OCI-LY3 (cell line): Measurements from ENCODE around the gene SRPK2.

ENCODE experiments used
- H2AFZ ChIP-seq: fragments of 200-600, 300-600 bp; shearing (Covaris generic); 2 replicates; pipeline ENCODE4 v1.6.0; 2014; ENCODE audit warnings: antibody characterized with exemption, low read depth, low read length
- H3K27ac ChIP-seq: fragments of 200-600, 300-600 bp; sonication (generic); 2 replicates; pipeline ENCODE4 v1.5.1; 2014; ENCODE audit warnings: mild to moderate bottlenecking, low read length, moderate library complexity, mixed read lengths
- H3K27me3 ChIP-seq: fragments of 200-600, 300-600 bp; sonication (generic); 2 replicates; pipeline ENCODE4 v1.6.1; 2014; ENCODE audit warnings: low read depth, low read length, mixed read lengths
- H3K36me3 ChIP-seq: fragments of 200-600, 300-600 bp; sonication (generic); replicated peaks from 2 replicates; pipeline ENCODE3; 2014; ENCODE audit warnings: low read depth, low read length, mixed read lengths
- H3K4me1 ChIP-seq: fragments of 300-600, 200-600 bp; sonication (generic); 2 replicates; pipeline ENCODE4 v1.6.1; 2014; ENCODE audit warnings: low read length, mixed read lengths
- H3K4me2 ChIP-seq: fragments of 200-600, 300-600 bp; sonication (generic); 2 replicates; pipeline ENCODE4 v1.6.1; 2014; ENCODE audit warnings: low read length, mixed read lengths
- H3K4me3 ChIP-seq: fragments of 300-600, 200-600 bp; sonication (generic); 2 replicates; pipeline ENCODE4 v1.5.1; 2014; ENCODE audit warnings: antibody characterized with exemption, mild to moderate bottlenecking, low read length, moderate library complexity
- H3K79me2 ChIP-seq: fragments of 300-600, 200-600 bp; shearing (Covaris generic); 2 replicates; pipeline ENCODE4 v1.6.1; 2014; ENCODE audit warnings: mild to moderate bottlenecking, low read length, mixed read lengths
- H3K9ac ChIP-seq: fragments of 300-600, 200-600 bp; shearing (Covaris generic); 2 replicates; pipeline ENCODE4 v1.6.0; 2014; ENCODE audit warnings: mild to moderate bottlenecking, low read length, moderate library complexity
- H3K9me3 ChIP-seq: fragments of 200-600, 300-600 bp; shearing (Covaris generic); 2 replicates; pipeline ENCODE4 v1.6.1; 2014; ENCODE audit warnings: low read length, mixed read lengths; ENCODE audit not compliant: insufficient read depth
- H4K20me1 ChIP-seq: fragments of 200-600, 300-600 bp; sonication (generic); 2 replicates; pipeline ENCODE4 v1.6.1; 2016; ENCODE audit warnings: low read length, mixed read lengths; ENCODE audit not compliant: insufficient read depth
- EZH2phosphoT487 ChIP-seq: fragments of 200-600 bp; shearing (Covaris generic); IDR thresholded peaks from 2 replicates; pipeline ENCODE4 v1.6.1; 2018; ENCODE audit warnings: antibody characterized with exemption, mixed run types, low read depth
- TF ChIP-seq, protein P1 (sequence below): fragments of 200-600, 300-600 bp; sonication (generic); IDR thresholded peaks from 2 replicates; pipeline ENCODE4 v1.5.1; 2014; ENCODE audit warnings: antibody characterized with exemption, low read length, low read depth

The SRPK2 gene

DNA sequence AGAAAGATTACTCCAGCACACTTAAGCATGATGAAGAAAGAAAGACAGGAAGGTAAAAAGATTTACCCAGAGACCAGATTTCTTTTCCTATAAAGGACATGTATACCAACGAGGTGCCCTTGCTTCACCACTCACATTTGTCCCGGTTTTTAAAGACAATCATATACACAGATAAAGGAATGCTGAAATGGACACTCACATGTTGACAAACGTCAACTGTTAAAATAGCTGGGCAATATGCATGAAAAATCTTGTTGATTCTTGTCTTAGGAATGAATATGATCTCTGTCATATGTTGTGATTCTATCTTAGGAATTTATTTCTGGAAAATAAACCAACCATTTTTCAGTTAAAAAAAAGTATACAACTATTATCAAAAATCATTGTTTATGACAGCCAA is 158.2 kb downstream of the SRPK2 start:
- no peak for TF ChIP-seq EZH2phosphoT487
- TF ChIP-seq, protein P1, sequence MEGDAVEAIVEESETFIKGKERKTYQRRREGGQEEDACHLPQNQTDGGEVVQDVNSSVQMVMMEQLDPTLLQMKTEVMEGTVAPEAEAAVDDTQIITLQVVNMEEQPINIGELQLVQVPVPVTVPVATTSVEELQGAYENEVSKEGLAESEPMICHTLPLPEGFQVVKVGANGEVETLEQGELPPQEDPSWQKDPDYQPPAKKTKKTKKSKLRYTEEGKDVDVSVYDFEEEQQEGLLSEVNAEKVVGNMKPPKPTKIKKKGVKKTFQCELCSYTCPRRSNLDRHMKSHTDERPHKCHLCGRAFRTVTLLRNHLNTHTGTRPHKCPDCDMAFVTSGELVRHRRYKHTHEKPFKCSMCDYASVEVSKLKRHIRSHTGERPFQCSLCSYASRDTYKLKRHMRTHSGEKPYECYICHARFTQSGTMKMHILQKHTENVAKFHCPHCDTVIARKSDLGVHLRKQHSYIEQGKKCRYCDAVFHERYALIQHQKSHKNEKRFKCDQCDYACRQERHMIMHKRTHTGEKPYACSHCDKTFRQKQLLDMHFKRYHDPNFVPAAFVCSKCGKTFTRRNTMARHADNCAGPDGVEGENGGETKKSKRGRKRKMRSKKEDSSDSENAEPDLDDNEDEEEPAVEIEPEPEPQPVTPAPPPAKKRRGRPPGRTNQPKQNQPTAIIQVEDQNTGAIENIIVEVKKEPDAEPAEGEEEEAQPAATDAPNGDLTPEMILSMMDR = no peak
- Histone ChIP-seq H3K9ac (no peak overlapping the region), H3K27ac (no peak overlapping the region), H3K4me2 (no peak overlapping the region), H3K79me2 (0 out of 2 replicates have a peak, but pooled peaks cover 14% of the 10 kb centered on the region), H3K4me1 (peaks cover 6% of the 10 kb centered on the region), H3K4me3 (no peak overlapping the region), H4K20me1 (peaks cover 25% of the 10 kb centered on the region), H3K9me3 (no peaks in the 10 kb centered on the region), H3K27me3 (no peaks in the 10 kb centered on the region), H2AFZ (no peak overlapping the region), H3K36me3 (no peaks in the 10 kb centered on the region)

DNA sequence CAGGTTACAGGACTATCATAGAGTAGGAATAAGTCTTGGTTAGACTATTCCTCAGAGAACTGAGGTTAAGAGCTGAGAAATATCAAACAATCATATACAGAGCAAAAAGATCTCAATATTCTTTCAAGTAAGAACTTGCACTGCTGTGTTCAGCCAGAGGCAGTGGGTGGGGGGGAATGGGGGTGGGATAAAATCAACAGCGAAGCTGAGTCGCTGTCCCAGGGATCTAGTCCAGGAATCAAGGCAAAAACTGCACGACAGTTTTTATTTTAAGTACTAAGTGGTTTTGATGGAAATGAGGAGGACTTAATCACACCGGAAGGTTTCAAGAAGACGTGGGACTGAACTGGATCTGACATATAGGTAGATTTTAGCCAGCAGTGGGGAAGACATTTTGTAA is 159.1 kb downstream of the SRPK2 start:
- no peak overlapping the region for H2AFZ ChIP-seq
- no peak overlapping the region for H3K9ac ChIP-seq
- no peaks in the 10 kb centered on the region for H3K9me3 ChIP-seq
- no peak overlapping the region for H3K27ac ChIP-seq
- no peaks in the 10 kb centered on the region for H3K27me3 ChIP-seq
- TF ChIP-seq EZH2phosphoT487 = no peak
- TF ChIP-seq, protein P1 = no peak
- H3K36me3 ChIP-seq = no peaks in the 10 kb centered on the region
- peaks cover 12% of the 10 kb centered on the region for H3K4me1 ChIP-seq
- peaks cover 15% of the 10 kb centered on the region; the same call in 1 of the 2 replicates for H3K79me2 ChIP-seq
- H3K4me3 ChIP-seq = no peak overlapping the region
- H3K4me2 ChIP-seq = no peak overlapping the region
- H4K20me1 ChIP-seq = peaks cover 19% of the 10 kb centered on the region

DNA sequence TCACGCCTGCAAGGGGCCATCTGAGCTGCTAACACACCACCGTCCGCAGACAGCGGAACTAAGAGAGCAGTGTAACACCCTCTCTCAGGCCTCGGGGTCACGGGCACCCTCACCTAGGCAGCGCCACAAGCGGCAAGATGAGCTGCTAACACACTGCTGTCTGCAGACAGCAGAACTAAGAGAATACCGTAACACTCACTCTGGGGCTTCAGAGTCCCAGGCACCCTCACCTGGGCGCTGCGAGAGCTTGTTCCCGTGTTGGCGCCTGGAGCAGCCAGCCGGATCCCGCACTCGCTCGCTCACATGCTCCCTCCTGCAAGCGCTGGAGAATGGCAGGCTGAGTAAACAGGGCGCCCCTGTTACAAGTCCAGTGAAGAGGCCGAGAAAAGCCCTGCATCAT is 160.2 kb downstream of the SRPK2 start:
- TF ChIP-seq EZH2phosphoT487 = no peak
- TF ChIP-seq, protein P1 = no peak
- Histone ChIP-seq H3K27ac (no peak overlapping the region), H3K9ac (no peak overlapping the region), H3K27me3 (no peaks in the 10 kb centered on the region), H3K79me2 (peaks cover 15% of the 10 kb centered on the region; the same call in 1 of the 2 replicates), H3K4me1 (peaks cover 13% of the 10 kb centered on the region), H3K4me2 (no peak overlapping the region), H4K20me1 (peaks cover 14% of the 10 kb centered on the region; the same call in 1 of the 2 replicates), H3K4me3 (no peak overlapping the region), H3K9me3 (no peaks in the 10 kb centered on the region), H2AFZ (no peak overlapping the region), H3K36me3 (no peaks in the 10 kb centered on the region)

DNA sequence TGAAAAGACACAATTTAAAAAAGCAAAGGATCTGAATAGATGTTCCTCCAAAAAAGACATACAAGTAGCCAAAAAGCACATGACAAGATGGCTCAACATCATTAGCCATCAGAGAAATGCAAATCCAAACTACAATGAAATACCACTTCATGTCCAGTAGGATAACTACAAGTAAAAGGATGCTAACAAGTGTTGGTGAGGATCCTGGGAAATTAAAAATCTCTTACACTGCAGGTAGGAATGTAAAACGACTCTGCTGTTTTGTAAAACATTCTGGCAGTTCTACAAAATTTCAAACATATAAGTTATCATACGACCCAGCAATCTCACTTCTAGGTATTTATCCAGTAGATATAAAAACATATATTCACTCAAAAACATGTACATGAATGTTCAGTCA is 161.3 kb downstream of the SRPK2 start:
- Histone ChIP-seq H3K79me2 (peaks cover 21% of the 10 kb centered on the region), H3K27ac (no peak overlapping the region), H3K4me2 (no peak overlapping the region), H3K9ac (no peak overlapping the region), H3K36me3 (no peaks in the 10 kb centered on the region), H4K20me1 (peaks cover 9% of the 10 kb centered on the region), H2AFZ (no peak overlapping the region), H3K4me1 (peaks cover 13% of the 10 kb centered on the region), H3K27me3 (no peaks in the 10 kb centered on the region), H3K9me3 (no peaks in the 10 kb centered on the region), H3K4me3 (no peak overlapping the region)
- TF ChIP-seq EZH2phosphoT487 = no peak
- TF ChIP-seq, protein P1 = no peak
